Nephron (organoid): ENCODE measurements around the gene POLR2H.

Experiments used
- H3K27ac Mint-ChIP-seq, 3 experiments: 2 replicates each; pipeline ENCODE4 v1.8.0; 2020; ENCODE audit warnings: mixed read lengths in 3 of 3, mild to moderate bottlenecking in 2 of 3, moderate library complexity in 1 of 3
- H3K27me3 Mint-ChIP-seq: 2 replicates; pipeline ENCODE4 v1.8.0; 2021; ENCODE audit warnings: low read depth, mild to moderate bottlenecking, moderate library complexity, mixed read lengths
- H3K36me3 Mint-ChIP-seq: 2 replicates; pipeline ENCODE4 v1.8.0; 2020; ENCODE audit warnings: low read depth, mixed read lengths
- H3K4me1 Mint-ChIP-seq: 2 replicates; pipeline ENCODE4 v1.8.0; 2020; ENCODE audit warnings: mixed read lengths
- H3K4me3 Mint-ChIP-seq, 3 experiments: 2 replicates each; pipeline ENCODE4 v1.8.0; 2020; ENCODE audit warnings: mild to moderate bottlenecking in 3 of 3, mixed read lengths in 3 of 3, moderate library complexity in 2 of 3
- H3K9me3 Mint-ChIP-seq: 2 replicates; pipeline ENCODE4 v1.8.0; 2020; ENCODE audit warnings: mixed read lengths
- CTCF ChIP-seq, 3 experiments: fragments of 200-600 bp; sonication (generic); IDR thresholded peaks; one replicate each; pipeline ENCODE4 v1.5.0; 2021; ENCODE audit warnings: antibody characterized with exemption in 3 of 3; ENCODE audit not compliant: unreplicated experiment in 3 of 3

Gene POLR2H

DNA sequence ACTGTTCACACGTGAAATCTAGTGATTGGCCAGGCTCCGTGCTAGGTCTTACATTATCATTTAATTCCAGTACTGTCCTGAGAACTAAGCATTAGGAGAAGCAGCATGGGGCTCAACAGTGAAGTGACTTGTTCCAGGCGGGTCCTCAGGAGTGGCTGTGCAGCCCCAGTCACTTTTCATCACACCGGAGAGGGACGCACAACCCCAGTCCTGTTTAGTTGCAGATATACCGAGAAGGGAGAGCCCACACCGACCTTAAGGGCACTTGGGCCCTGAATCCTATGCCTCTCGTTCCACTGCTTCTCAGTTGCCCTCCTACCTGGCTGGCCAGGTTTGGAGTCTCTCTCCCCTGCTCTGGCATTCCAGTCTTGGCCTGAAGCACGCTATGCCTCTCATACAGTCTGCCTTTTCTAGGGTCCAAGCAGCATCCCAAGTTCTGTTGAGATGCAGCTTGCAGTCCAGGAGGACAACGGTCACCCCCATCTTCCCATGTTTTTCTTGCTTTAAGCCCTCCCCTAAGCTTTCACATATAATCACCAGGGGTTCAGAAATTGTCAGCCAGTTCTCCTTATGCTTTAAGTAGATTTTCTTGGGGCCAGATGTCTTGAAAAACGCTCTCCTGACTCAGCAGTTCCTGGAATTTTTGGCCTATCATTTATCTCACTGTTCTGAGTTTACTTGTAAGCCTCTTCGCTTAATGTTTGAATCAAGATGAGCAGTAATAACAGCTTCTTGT lies 14.0 kb upstream of the POLR2H start:
- no peak for TF ChIP-seq CTCF (IDR thresholded peaks at IDR 0.05; ENCODE audit: unreplicated experiment in 3 of 3)
- H3K36me3 Mint-ChIP-seq, result peaks cover 28% of the 10 kb centered on the region
- H3K9me3 Mint-ChIP-seq, result no peaks in the 10 kb centered on the region
- H3K4me3 Mint-ChIP-seq, result peak overlapping the region in 2 of 3 experiments; percentile 7 to 8
- no peaks in the 10 kb centered on the region for H3K27me3 Mint-ChIP-seq
- peaks cover 61% of the 10 kb centered on the region for H3K4me1 Mint-ChIP-seq
- H3K27ac Mint-ChIP-seq, result peak overlapping the region; percentile 80 to 96 (median 89)

- Mint-ChIP-seq H3K9me3 (no peaks in the 10 kb centered on the region), H3K36me3 (peaks cover 29% of the 10 kb centered on the region), H3K4me3 (no peak overlapping the region), H3K4me1 (peaks cover 62% of the 10 kb centered on the region), H3K27me3 (no peaks in the 10 kb centered on the region), H3K27ac (peak overlapping the region; percentile 80 to 96 (median 89))
- no peak for TF ChIP-seq CTCF (IDR thresholded peaks at IDR 0.05; ENCODE audit: unreplicated experiment in 3 of 3)
These were observed 13.5 kb upstream of the POLR2H start for GRCh38 chr3:184348057-184348382.

- Mint-ChIP-seq H3K27me3 (no peaks in the 10 kb centered on the region), H3K9me3 (no peaks in the 10 kb centered on the region), H3K36me3 (peaks cover 25% of the 10 kb centered on the region), H3K27ac (peak overlapping the region; percentile 20 to 77 (median 21)), H3K4me1 (peaks cover 56% of the 10 kb centered on the region), H3K4me3 (no peak overlapping the region)
- TF ChIP-seq CTCF (IDR thresholded peaks at IDR 0.05; ENCODE audit: unreplicated experiment in 3 of 3), result no peak
These were observed 11.7 kb upstream of the POLR2H start for GRCh38 chr3:184349563-184350470.

DNA sequence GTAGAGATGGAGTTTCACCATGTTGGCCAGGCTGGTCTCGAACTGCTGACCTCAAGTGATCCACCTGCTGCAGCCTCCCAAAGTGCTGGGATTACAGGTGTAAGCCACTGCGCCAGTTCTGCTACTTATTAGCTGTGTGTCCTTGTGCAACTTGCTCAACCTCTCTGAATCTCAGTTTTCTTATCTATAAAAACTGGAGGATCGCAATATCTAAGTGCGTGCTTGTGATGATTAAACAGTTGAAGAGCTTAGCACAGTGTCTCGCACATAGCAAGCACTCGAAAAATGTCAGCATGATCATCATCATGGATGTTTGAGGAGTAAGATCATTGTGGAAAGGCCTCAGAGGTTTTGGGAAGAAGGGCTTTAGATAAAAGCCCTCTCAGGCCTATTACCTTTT lies 10.9 kb upstream of the POLR2H start:
- Mint-ChIP-seq H3K36me3 (peaks cover 27% of the 10 kb centered on the region), H3K27me3 (no peaks in the 10 kb centered on the region), H3K4me1 (peaks cover 51% of the 10 kb centered on the region), H3K27ac (peak overlapping the region in 2 of 3 experiments; percentile 42 to 92), H3K4me3 (no peak overlapping the region), H3K9me3 (no peaks in the 10 kb centered on the region)
- no peak for TF ChIP-seq CTCF (IDR thresholded peaks at IDR 0.05; ENCODE audit: unreplicated experiment in 3 of 3)

- H3K36me3 Mint-ChIP-seq, result peaks cover 25% of the 10 kb centered on the region
- no peaks in the 10 kb centered on the region for H3K9me3 Mint-ChIP-seq
- peak overlapping the region; percentile 43 to 92 (median 88) for H3K27ac Mint-ChIP-seq
- H3K4me3 Mint-ChIP-seq, result peak overlapping the region in 2 of 3 experiments; percentile 6 to 61
- no peaks in the 10 kb centered on the region for H3K27me3 Mint-ChIP-seq
- H3K4me1 Mint-ChIP-seq, result peaks cover 48% of the 10 kb centered on the region
- TF ChIP-seq CTCF (IDR thresholded peaks at IDR 0.05; ENCODE audit: unreplicated experiment in 3 of 3), result no peak
These were observed 9.9 kb upstream of the POLR2H start for GRCh38 chr3:184351511-184352148.
